GM12874 (cell line): Measurements from ENCODE around the gene LDAH.

Experiments
- TF ChIP-seq, protein P1 (sequence below): IDR thresholded peaks from 2 replicates; pipeline ENCODE4 v1.5.1; 2011; ENCODE audit warnings: low read depth, mild to moderate bottlenecking, control low read depth, low read length, moderate library complexity; ENCODE audit not compliant: insufficient read depth

The LDAH gene

DNA sequence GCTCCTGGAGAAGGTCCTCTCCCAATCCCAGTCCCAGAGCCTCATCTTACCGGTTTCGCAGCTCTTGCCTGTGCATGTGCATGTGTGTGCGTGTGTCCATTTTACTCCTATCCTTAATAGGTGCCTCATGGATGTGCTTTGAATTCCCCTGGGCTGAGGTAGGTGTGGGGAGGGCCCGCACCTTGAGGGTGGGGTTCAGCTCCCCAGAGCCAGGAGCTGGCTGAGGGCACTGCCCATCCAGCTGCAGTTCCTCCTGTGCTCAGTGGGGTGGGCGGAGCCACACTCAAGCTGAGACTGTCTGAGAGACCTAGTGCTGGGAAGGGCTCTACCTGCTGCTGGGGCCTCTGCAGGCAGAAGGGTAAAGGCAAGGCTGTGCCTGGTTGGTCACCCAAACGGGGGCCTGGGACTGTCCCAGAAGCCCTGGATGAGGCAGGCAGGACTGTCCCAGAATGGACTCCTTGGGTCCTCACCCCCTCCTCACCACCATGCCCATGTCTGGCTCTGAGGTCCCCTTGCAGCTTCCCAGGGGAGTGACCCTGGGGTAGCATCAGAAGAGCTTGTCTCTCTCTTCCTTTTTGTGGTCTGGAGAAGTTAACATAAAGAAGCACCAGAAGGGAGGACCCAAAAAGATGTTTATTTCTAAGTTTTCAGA, 147.1 kb downstream of the LDAH start:
- TF ChIP-seq, protein P1, sequence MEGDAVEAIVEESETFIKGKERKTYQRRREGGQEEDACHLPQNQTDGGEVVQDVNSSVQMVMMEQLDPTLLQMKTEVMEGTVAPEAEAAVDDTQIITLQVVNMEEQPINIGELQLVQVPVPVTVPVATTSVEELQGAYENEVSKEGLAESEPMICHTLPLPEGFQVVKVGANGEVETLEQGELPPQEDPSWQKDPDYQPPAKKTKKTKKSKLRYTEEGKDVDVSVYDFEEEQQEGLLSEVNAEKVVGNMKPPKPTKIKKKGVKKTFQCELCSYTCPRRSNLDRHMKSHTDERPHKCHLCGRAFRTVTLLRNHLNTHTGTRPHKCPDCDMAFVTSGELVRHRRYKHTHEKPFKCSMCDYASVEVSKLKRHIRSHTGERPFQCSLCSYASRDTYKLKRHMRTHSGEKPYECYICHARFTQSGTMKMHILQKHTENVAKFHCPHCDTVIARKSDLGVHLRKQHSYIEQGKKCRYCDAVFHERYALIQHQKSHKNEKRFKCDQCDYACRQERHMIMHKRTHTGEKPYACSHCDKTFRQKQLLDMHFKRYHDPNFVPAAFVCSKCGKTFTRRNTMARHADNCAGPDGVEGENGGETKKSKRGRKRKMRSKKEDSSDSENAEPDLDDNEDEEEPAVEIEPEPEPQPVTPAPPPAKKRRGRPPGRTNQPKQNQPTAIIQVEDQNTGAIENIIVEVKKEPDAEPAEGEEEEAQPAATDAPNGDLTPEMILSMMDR = no peak

DNA sequence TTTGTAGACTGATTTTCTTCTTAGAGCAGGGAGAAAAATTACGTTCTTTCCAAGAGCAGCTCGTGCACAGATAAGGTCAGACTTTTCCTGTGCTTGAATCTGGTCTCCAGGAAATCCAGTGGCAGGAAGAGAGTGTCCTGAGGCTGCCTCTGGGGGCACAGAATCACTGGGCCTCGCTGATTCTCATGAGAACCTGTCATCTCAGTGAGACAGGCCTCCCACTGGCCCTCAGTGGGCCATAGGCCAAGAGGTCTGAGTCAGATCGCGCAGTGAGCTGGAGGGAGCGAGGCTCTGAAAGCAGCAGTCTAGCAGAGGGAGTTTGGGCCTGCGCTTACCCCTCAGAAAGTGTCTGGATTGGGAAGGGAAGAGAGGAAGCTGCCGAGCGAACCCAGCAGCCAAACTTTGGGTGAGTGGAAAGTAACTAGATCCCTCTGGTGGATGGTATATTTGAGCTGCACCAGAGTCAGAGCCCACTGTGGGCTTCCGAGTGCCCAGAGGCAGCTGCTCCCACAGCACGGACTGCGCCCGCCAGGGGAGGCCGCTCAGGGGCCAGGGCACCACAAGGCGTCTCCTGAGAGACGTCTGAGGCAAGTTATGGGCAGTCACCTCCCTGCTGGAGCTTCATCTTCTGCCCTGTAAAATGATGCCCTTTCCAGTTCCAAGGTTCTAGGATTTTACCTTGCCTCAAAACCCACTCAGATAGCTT, 147.8 kb downstream of the LDAH start:
- TF ChIP-seq, protein P1 = no peak

DNA sequence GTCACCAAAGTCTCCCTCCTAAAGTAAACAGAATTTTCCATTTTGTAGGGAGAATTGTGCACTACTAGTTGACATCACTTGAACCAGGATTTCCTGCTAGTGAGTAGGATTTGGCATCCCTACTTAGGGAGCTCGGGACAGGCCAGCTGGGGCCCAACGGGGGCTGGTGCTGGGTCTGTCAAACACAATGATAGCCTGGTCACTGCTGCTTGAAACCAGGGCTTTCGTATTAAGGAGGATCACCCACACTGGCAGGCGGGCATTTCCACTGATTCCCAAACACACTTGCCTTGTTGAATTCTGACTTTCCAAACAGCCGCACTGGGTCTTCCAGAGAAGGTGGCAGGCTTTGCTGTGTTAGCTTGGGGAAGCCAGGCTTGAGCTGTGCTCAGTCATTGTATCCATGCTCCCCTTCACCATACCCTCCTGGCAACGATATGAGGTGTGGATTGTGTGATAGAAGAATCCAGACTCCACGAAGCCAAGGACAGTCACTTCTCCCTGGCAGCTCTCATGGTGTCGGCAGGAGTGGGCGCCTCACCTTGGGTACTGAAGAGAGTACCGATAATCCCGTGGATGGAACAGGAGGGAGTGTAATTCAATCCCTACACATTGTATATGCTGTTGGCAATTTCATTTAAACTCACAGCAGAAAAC, 148.5 kb downstream of the LDAH start:
- TF ChIP-seq, protein P1 = no peak

DNA sequence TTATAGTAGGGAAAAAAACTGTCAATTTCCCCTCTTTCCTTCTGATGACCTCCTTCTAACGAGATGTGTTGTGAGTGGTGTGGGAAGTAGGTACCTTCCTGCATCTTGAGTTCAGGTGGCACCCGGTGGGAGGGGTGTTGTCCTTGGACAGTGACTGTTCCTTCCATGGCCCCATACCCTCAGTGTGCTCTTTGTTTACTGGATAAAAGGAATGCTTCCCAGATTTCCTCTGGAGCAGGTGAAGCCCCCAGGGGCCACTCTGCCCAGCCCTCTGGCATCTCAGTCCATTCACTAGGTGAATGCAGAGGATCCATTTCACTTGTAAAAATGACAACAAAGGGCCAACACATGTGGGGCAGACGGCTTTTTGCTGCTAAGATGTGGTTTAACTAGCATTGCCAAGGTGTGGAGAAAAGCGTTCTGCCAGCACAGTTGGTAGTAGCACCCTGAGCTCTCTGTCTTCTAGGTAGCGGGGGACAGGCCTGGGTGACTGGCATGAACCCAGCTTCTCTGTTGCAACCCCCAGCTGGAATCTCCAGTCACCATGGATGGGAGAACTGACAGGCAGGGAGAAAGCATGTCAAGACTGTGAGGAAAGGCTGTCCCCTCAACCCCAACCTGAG, 149.1 kb downstream of the LDAH start:
- TF ChIP-seq, protein P1 = no peak

GRCh38 chr2:20672201-20672951, 150.5 kb downstream of the LDAH start:
- TF ChIP-seq, protein P1 = no peak

GRCh38 chr2:20671736-20672080, 151.2 kb downstream of the LDAH start:
- TF ChIP-seq, protein P1 = no peak
